Keratinocyte (primary cell): ENCODE measurements around the gene TTC39C. TPM values are rescaled to one million over a fixed set of nuclear protein-coding genes. Genes with fewer than 3 reads are reported as not detected.

Source experiments
- DNase-seq: peaks from one replicate; pipeline ENCODE4 v3.0.0-alpha.2; 2011; ENCODE audit warnings: low read depth, missing footprints, low spot score
- FAIRE-seq: peaks from 2 replicates; lab custom pipeline; 2011; peaks lifted over from hg19 to GRCh38; lab: Jason Lieb, UNC
- H2AFZ ChIP-seq: 2 replicates; pipeline ENCODE4 v1.6.0; 2012; ENCODE audit warnings: low read length, control low read depth, inconsistent platforms; ENCODE audit not compliant: control insufficient read depth
- H3K27ac ChIP-seq: 2 replicates; pipeline ENCODE4 v1.5.1; 2011; ENCODE audit warnings: low read length; ENCODE audit not compliant: control insufficient read depth, insufficient read depth
- H3K27me3 ChIP-seq: 3 replicates; pipeline ENCODE4 v1.6.0; 2011; ENCODE audit warnings: low read length; ENCODE audit not compliant: control insufficient read depth, insufficient read depth; ENCODE audit errors: extremely low read depth
- H3K36me3 ChIP-seq, 2 experiments: 2 replicates in 1 of 2; 3 replicates in 1 of 2; pipeline ENCODE4 v1.5.1; 2011; ENCODE audit warnings: low read length in 2 of 2, mild to moderate bottlenecking in 1 of 2; ENCODE audit not compliant: control insufficient read depth in 2 of 2, insufficient read depth in 2 of 2; ENCODE audit errors: extremely low read depth in 1 of 2
- H3K4me1 ChIP-seq: 3 replicates; pipeline ENCODE4 v1.5.1; 2011; ENCODE audit warnings: low read length; ENCODE audit not compliant: control insufficient read depth, insufficient read depth; ENCODE audit errors: extremely low read depth
- H3K4me2 ChIP-seq: 3 replicates; pipeline ENCODE4 v1.6.0; 2011; ENCODE audit warnings: low read depth, low read length; ENCODE audit not compliant: control insufficient read depth, insufficient read depth; ENCODE audit errors: extremely low read depth
- H3K4me3 ChIP-seq, 3 experiments: fragments of 200-600 bp in 1 of 3; sonication (generic) in 1 of 3; 2 replicates in 2 of 3; 3 replicates in 1 of 3; pipeline ENCODE4 v1.5.1; 2011 to 2016; ENCODE audit warnings: low read length in 3 of 3, mild to moderate bottlenecking in 3 of 3, control low read depth in 2 of 3, inconsistent platforms in 1 of 3, low read depth in 1 of 3, mixed read lengths in 1 of 3, mixed run types in 1 of 3, moderate library complexity in 1 of 3; ENCODE audit not compliant: control insufficient read depth in 2 of 3, insufficient read depth in 2 of 3; ENCODE audit errors: extremely low read depth in 1 of 3
- H3K79me2 ChIP-seq: 2 replicates; pipeline ENCODE4 v1.6.0; 2012; ENCODE audit warnings: low read length; ENCODE audit not compliant: control insufficient read depth, insufficient read depth
- H3K9ac ChIP-seq: 3 replicates; pipeline ENCODE4 v1.6.0; 2011; ENCODE audit warnings: low read length; ENCODE audit not compliant: control insufficient read depth, insufficient read depth; ENCODE audit errors: extremely low read depth
- H3K9me1 ChIP-seq: 3 replicates; pipeline ENCODE4 v1.6.0; 2011; ENCODE audit warnings: low read length; ENCODE audit not compliant: control insufficient read depth, insufficient read depth; ENCODE audit errors: extremely low read depth
- H3K9me3 ChIP-seq: 2 replicates; pipeline ENCODE4 v1.5.1; 2012; ENCODE audit warnings: low read depth, low read length; ENCODE audit not compliant: control insufficient read depth
- H4K20me1 ChIP-seq: 3 replicates; pipeline ENCODE4 v1.6.0; 2011; ENCODE audit warnings: low read length; ENCODE audit not compliant: control insufficient read depth, insufficient read depth; ENCODE audit errors: extremely low read depth
- CTCF ChIP-seq, 3 experiments: IDR thresholded peaks in 1 of 3; conservative IDR thresholded peaks in 1 of 3; optimal IDR thresholded peaks in 1 of 3; 2 replicates in 2 of 3; 3 replicates in 1 of 3; pipeline versions ENCODE3 to v1.5.1; 2011; ENCODE audit warnings: low read length in 3 of 3, mild to moderate bottlenecking in 3 of 3, moderate library complexity in 2 of 3, control low read depth in 1 of 3, inconsistent platforms in 1 of 3; ENCODE audit not compliant: insufficient read depth in 2 of 3; ENCODE audit errors: extremely low read depth in 1 of 3
- EZH2 ChIP-seq: IDR thresholded peaks from one replicate; pipeline ENCODE4 v1.6.1; 2012; ENCODE audit warnings: inconsistent platforms, mild to moderate bottlenecking, low read length, moderate library complexity
- dilution Hi-C: fragments of 300-500 bp; cut with MboI; formaldehyde crosslinking; loops from one replicate; pipeline ENCODE4 v1.7.0; 2020; ENCODE audit warnings: low sequenced_read_pairs; ENCODE audit not compliant: extremely low pct_ligation_motif_present
- polyA plus RNA-seq, 5 experiments: library from polyadenylated mRNA; depleted of rRNA in 3 of 5; stranded (reverse) in 3 of 5; stranded (forward) in 1 of 5; unstranded in 1 of 5; fragments of >200 nt; gene quantifications; 1 replicate in 1 of 5; 2 replicates in 3 of 5; 3 replicates in 1 of 5; pipeline versions ENCODE4 v1.2.1 to v1.2.3, GENCODE V29; 2011 to 2012; ENCODE audit warnings: missing spikeins in 2 of 5, low read depth in 1 of 5, low replicate concordance in 1 of 5

Gene TTC39C
- polyA plus RNA-seq, 1 donor (not counting 4 experiments of a cell fraction or from before 2014, with no cell fraction given) = 26.8 TPM

GRCh38 chr18:24157855-24158254, 143.3 kb downstream of the TTC39C start:
- H3K4me2 ChIP-seq = no peak overlapping the region
- no peaks in the 10 kb centered on the region for H3K9me3 ChIP-seq
- H3K4me1 ChIP-seq = no peaks in the 10 kb centered on the region
- H3K79me2 ChIP-seq = no peaks in the 10 kb centered on the region
- H2AFZ ChIP-seq = no peak overlapping the region
- no peak overlapping the region for H3K9ac ChIP-seq
- FAIRE-seq = no peak
- TF ChIP-seq EZH2 (no peak), CTCF (optimal IDR thresholded peaks at IDR 0.05 in 1 of 3, IDR thresholded peaks at IDR 0.05 in 1 of 3, conservative IDR thresholded peaks at IDR 0.05 in 1 of 3; ENCODE audit: extremely low read depth in 1 of 3, insufficient read depth in 2 of 3, low read length in 3 of 3) (no peak)
- no peaks in the 10 kb centered on the region for H3K9me1 ChIP-seq
- no peak for DNase-seq
- dilution Hi-C loops = no loop called here
- H3K27ac ChIP-seq = no peak overlapping the region
- H4K20me1 ChIP-seq = no peaks in the 10 kb centered on the region
- peaks cover 0 to 13% of the 10 kb centered on the region in 2 experiments for H3K36me3 ChIP-seq
- no peak overlapping the region for H3K4me3 ChIP-seq
- H3K27me3 ChIP-seq = no peaks in the 10 kb centered on the region

GRCh38 chr18:24160086-24160485, 145.5 kb downstream of the TTC39C start:
- Histone ChIP-seq H3K27me3 (no peaks in the 10 kb centered on the region), H3K36me3 (peaks cover 0 to 13% of the 10 kb centered on the region in 2 experiments), H3K9me3 (no peaks in the 10 kb centered on the region), H4K20me1 (no peaks in the 10 kb centered on the region), H3K4me3 (no peak overlapping the region), H3K27ac (no peak overlapping the region), H3K4me2 (no peak overlapping the region), H3K79me2 (no peaks in the 10 kb centered on the region), H3K9me1 (no peaks in the 10 kb centered on the region), H2AFZ (no peak overlapping the region), H3K4me1 (no peaks in the 10 kb centered on the region), H3K9ac (no peak overlapping the region)
- FAIRE-seq = no peak
- TF ChIP-seq CTCF (optimal IDR thresholded peaks at IDR 0.05 in 1 of 3, IDR thresholded peaks at IDR 0.05 in 1 of 3, conservative IDR thresholded peaks at IDR 0.05 in 1 of 3; ENCODE audit: extremely low read depth in 1 of 3, insufficient read depth in 2 of 3, low read length in 3 of 3) (no peak), EZH2 (no peak)
- no peak for DNase-seq
- dilution Hi-C loops = no loop called here
